ENCODE data around the gene TRIM56. TPM values are rescaled to one million over a fixed set of nuclear protein-coding genes. Genes with fewer than 3 reads are reported as not detected.
"Not testable (repeated sequence)": the region's sequence is repeated elsewhere in the genome, so short reads cannot be mapped to it uniquely, and the experiment has no call there.

The TRIM56 gene
- total RNA-seq, 3 donors from 2014 or later, result 23.9 to 26.8 (median 24.2) TPM

GRCh38 chr7:101113836-101114235 is 28.6 kb downstream of the TRIM56 start:
- no peak overlapping the region for H3K4me3 Mint-ChIP-seq

GRCh38 chr7:101114492-101114891 is 29.2 kb downstream of the TRIM56 start:
- Mint-ChIP-seq H3K36me3 (ENCODE audit: insufficient read depth) (no peaks in the 10 kb centered on the region), H3K4me3 (no peak overlapping the region), H3K4me1 (ENCODE audit: low read depth) (no peaks in the 10 kb centered on the region), H3K9me3 (no peaks in the 10 kb centered on the region), H3K27me3 (ENCODE audit: low read depth) (peaks cover 10% of the 10 kb centered on the region)
- no peak for ATAC-seq
- DNase-seq, result no peak

More at GRCh38 chr7:101113836-101114235, 28.6 kb downstream of the TRIM56 start:
- H3K9me3 Mint-ChIP-seq, result no peaks in the 10 kb centered on the region
- H3K36me3 Mint-ChIP-seq (ENCODE audit: insufficient read depth), result no peaks in the 10 kb centered on the region
- H3K27me3 Mint-ChIP-seq (ENCODE audit: low read depth), result peaks cover 8% of the 10 kb centered on the region
- no peak for DNase-seq
- ATAC-seq, result no peak
- H3K4me1 Mint-ChIP-seq (ENCODE audit: low read depth), result no peaks in the 10 kb centered on the region

GRCh38 chr7:101115215-101115614 is 29.9 kb downstream of the TRIM56 start:
- ATAC-seq, result no peak
- no peak overlapping the region for H3K4me3 Mint-ChIP-seq
- no peak for DNase-seq
- H3K9me3 Mint-ChIP-seq, result no peaks in the 10 kb centered on the region
- peaks cover 14% of the 10 kb centered on the region for H3K27me3 Mint-ChIP-seq (ENCODE audit: low read depth)
- no peaks in the 10 kb centered on the region for H3K4me1 Mint-ChIP-seq (ENCODE audit: low read depth)
- H3K36me3 Mint-ChIP-seq (ENCODE audit: insufficient read depth), result no peaks in the 10 kb centered on the region

- Mint-ChIP-seq H3K4me3 (no peak overlapping the region), H3K36me3 (ENCODE audit: insufficient read depth) (no peaks in the 10 kb centered on the region), H3K9me3 (no peaks in the 10 kb centered on the region), H3K27me3 (ENCODE audit: low read depth) (peaks cover 23% of the 10 kb centered on the region), H3K4me1 (ENCODE audit: low read depth) (peaks cover 1% of the 10 kb centered on the region)
- DNase-seq, result no peak
- ATAC-seq, result no peak
Measured at GRCh38 chr7:101116898-101117297, 31.6 kb downstream of the TRIM56 start.

GRCh38 chr7:101118856-101119255 is 33.6 kb downstream of the TRIM56 start:
- no peaks in the 10 kb centered on the region for H3K9me3 Mint-ChIP-seq
- no peak overlapping the region for H3K4me3 Mint-ChIP-seq
- peaks cover 7% of the 10 kb centered on the region for H3K4me1 Mint-ChIP-seq (ENCODE audit: low read depth)
- ATAC-seq (no peak), DNase-seq (no peak)
- H3K27me3 Mint-ChIP-seq (ENCODE audit: low read depth), result peaks cover 41% of the 10 kb centered on the region
- H3K36me3 Mint-ChIP-seq (ENCODE audit: insufficient read depth), result no peaks in the 10 kb centered on the region

GRCh38 chr7:101119876-101120275 is 34.6 kb downstream of the TRIM56 start:
- no peak for DNase-seq
- H3K27me3 Mint-ChIP-seq (ENCODE audit: low read depth), result peaks cover 45% of the 10 kb centered on the region
- no peak overlapping the region for H3K4me3 Mint-ChIP-seq

GRCh38 chr7:101120315-101120714 is 35.0 kb downstream of the TRIM56 start:
- Mint-ChIP-seq H3K9me3 (no peaks in the 10 kb centered on the region), H3K4me3 (no peak overlapping the region), H3K4me1 (ENCODE audit: low read depth) (peaks cover 14% of the 10 kb centered on the region), H3K27me3 (ENCODE audit: low read depth) (peaks cover 48% of the 10 kb centered on the region), H3K36me3 (ENCODE audit: insufficient read depth) (no peaks in the 10 kb centered on the region)
- ATAC-seq (no peak), DNase-seq (no peak)

More at GRCh38 chr7:101119876-101120275, 34.6 kb downstream of the TRIM56 start:
- H3K36me3 Mint-ChIP-seq (ENCODE audit: insufficient read depth), result no peaks in the 10 kb centered on the region
- no peak for ATAC-seq
- H3K4me1 Mint-ChIP-seq (ENCODE audit: low read depth), result peaks cover 13% of the 10 kb centered on the region
- H3K9me3 Mint-ChIP-seq, result no peaks in the 10 kb centered on the region

GRCh38 chr7:101121631-101121990 is 36.3 kb downstream of the TRIM56 start:
- H3K4me3 Mint-ChIP-seq; ATAC-seq; H3K9me3 Mint-ChIP-seq; DNase-seq; H3K36me3 Mint-ChIP-seq (ENCODE audit: insufficient read depth): not testable (repeated sequence)
- peaks cover 53% of the 10 kb centered on the region for H3K27me3 Mint-ChIP-seq (ENCODE audit: low read depth)
- peaks cover 22% of the 10 kb centered on the region for H3K4me1 Mint-ChIP-seq (ENCODE audit: low read depth)

GRCh38 chr7:101121991-101122932 is 37.0 kb downstream of the TRIM56 start:
- DNase-seq (no peak), ATAC-seq (peak in 1 of 2 donors; percentile 34)
- Mint-ChIP-seq H3K4me3 (peak overlapping the region; percentile 16), H3K27me3 (ENCODE audit: low read depth) (peaks cover 60% of the 10 kb centered on the region), H3K36me3 (ENCODE audit: insufficient read depth) (no peaks in the 10 kb centered on the region), H3K4me1 (ENCODE audit: low read depth) (peaks cover 29% of the 10 kb centered on the region), H3K9me3 (no peaks in the 10 kb centered on the region)

- Mint-ChIP-seq H3K36me3 (ENCODE audit: insufficient read depth) (no peaks in the 10 kb centered on the region), H3K9me3 (no peaks in the 10 kb centered on the region), H3K4me3 (no peak overlapping the region), H3K4me1 (ENCODE audit: low read depth) (peaks cover 31% of the 10 kb centered on the region), H3K27me3 (ENCODE audit: low read depth) (peaks cover 63% of the 10 kb centered on the region)
- no peak for DNase-seq
- ATAC-seq, result no peak
Measured at GRCh38 chr7:101122933-101123702, 37.8 kb downstream of the TRIM56 start.

GRCh38 chr7:101123703-101124068 is 38.4 kb downstream of the TRIM56 start:
- no peaks in the 10 kb centered on the region for H3K9me3 Mint-ChIP-seq
- no peak for DNase-seq
- H3K4me1 Mint-ChIP-seq (ENCODE audit: low read depth), result peaks cover 31% of the 10 kb centered on the region
- H3K27me3 Mint-ChIP-seq (ENCODE audit: low read depth), result peaks cover 60% of the 10 kb centered on the region
- H3K4me3 Mint-ChIP-seq, result no peak overlapping the region
- H3K36me3 Mint-ChIP-seq (ENCODE audit: insufficient read depth), result no peaks in the 10 kb centered on the region
- ATAC-seq, result no peak

GRCh38 chr7:101124376-101125056 is 39.2 kb downstream of the TRIM56 start:
- peaks cover 61% of the 10 kb centered on the region for H3K27me3 Mint-ChIP-seq (ENCODE audit: low read depth)
- no peak for DNase-seq
- no peaks in the 10 kb centered on the region for H3K36me3 Mint-ChIP-seq (ENCODE audit: insufficient read depth)
- H3K4me3 Mint-ChIP-seq, result no peak overlapping the region
- H3K9me3 Mint-ChIP-seq, result no peaks in the 10 kb centered on the region
- peaks cover 31% of the 10 kb centered on the region for H3K4me1 Mint-ChIP-seq (ENCODE audit: low read depth)
- ATAC-seq, result no peak

GRCh38 chr7:101125989-101126650 is 40.8 kb downstream of the TRIM56 start:
- Mint-ChIP-seq H3K4me3 (no peak overlapping the region), H3K4me1 (ENCODE audit: low read depth) (peaks cover 31% of the 10 kb centered on the region), H3K36me3 (ENCODE audit: insufficient read depth) (no peaks in the 10 kb centered on the region), H3K27me3 (ENCODE audit: low read depth) (peaks cover 54% of the 10 kb centered on the region), H3K9me3 (no peaks in the 10 kb centered on the region)
- no peak for ATAC-seq
- DNase-seq, result no peak
